GM23248 (cell line): ENCODE measurements around the gene SPNS3. TPM values are rescaled to one million over a fixed set of nuclear protein-coding genes. Genes with fewer than 3 reads are reported as not detected.

Experiments used
- DNase-seq: peaks from one replicate; pipeline ENCODE4 v3.0.0-alpha.2; 2015
- H2AFZ ChIP-seq: fragments of 200-600 bp; sonication (generic); 2 replicates; pipeline ENCODE4 v1.6.1; 2016; ENCODE audit warnings: antibody characterized with exemption
- H3F3A ChIP-seq: fragments of 200-600 bp; sonication (generic); 2 replicates; pipeline ENCODE4 v1.6.1; 2016; ENCODE audit warnings: mild to moderate bottlenecking, antibody characterized with exemption, mixed run types; ENCODE audit not compliant: insufficient read depth
- H3K27ac ChIP-seq: fragments of 200-600 bp; sonication (generic); 2 replicates; pipeline ENCODE4 v1.5.1; 2016; ENCODE audit warnings: mild to moderate bottlenecking
- H3K27me3 ChIP-seq: fragments of 200-600 bp; sonication (generic); replicated peaks from 2 replicates; pipeline ENCODE4 v1.6.1; 2016; ENCODE audit warnings: mild to moderate bottlenecking; ENCODE audit not compliant: insufficient read depth
- H3K36me3 ChIP-seq: fragments of 200-600 bp; sonication (generic); 2 replicates; pipeline ENCODE4 v1.6.1; 2016; ENCODE audit warnings: low read depth, mild to moderate bottlenecking
- H3K4me1 ChIP-seq: fragments of 200-600 bp; sonication (generic); 2 replicates; pipeline ENCODE4 v1.6.1; 2016; ENCODE audit warnings: mild to moderate bottlenecking; ENCODE audit not compliant: insufficient read depth
- H3K4me2 ChIP-seq: fragments of 200-600 bp; sonication (generic); one replicate; pipeline ENCODE4 v1.6.1; 2016; ENCODE audit warnings: mild to moderate bottlenecking; ENCODE audit not compliant: unreplicated experiment
- H3K4me3 ChIP-seq: fragments of 200-600 bp; sonication (generic); 2 replicates; pipeline ENCODE4 v1.5.1; 2016; ENCODE audit warnings: mild to moderate bottlenecking
- H3K79me2 ChIP-seq: fragments of 200-600 bp; sonication (generic); 2 replicates; pipeline ENCODE4 v1.6.1; 2016; ENCODE audit warnings: mild to moderate bottlenecking; ENCODE audit not compliant: insufficient read depth
- H3K9ac ChIP-seq: fragments of 200-600 bp; sonication (generic); 2 replicates; pipeline ENCODE4 v1.6.1; 2016; ENCODE audit warnings: mild to moderate bottlenecking
- H3K9me2 ChIP-seq: fragments of 200-600 bp; sonication (generic); 2 replicates; pipeline ENCODE4 v1.6.1; 2016; ENCODE audit warnings: mixed run types, mild to moderate bottlenecking, moderate library complexity; ENCODE audit not compliant: insufficient read depth
- H3K9me3 ChIP-seq: fragments of 200-600 bp; sonication (generic); one replicate; pipeline ENCODE4 v1.6.1; 2017; ENCODE audit warnings: low read depth
- H4K20me1 ChIP-seq: fragments of 200-600 bp; sonication (generic); 2 replicates; pipeline ENCODE4 v1.6.0; 2016; ENCODE audit not compliant: insufficient read depth
- EZH2 ChIP-seq: fragments of 200-600 bp; sonication (generic); IDR thresholded peaks from 2 replicates; pipeline ENCODE4 v1.6.1; 2018; ENCODE audit warnings: antibody characterized with exemption, mild to moderate bottlenecking; ENCODE audit not compliant: insufficient read depth, poor library complexity, severe bottlenecking
- EZH2phosphoT487 ChIP-seq: fragments of 200-600 bp; sonication (generic); IDR thresholded peaks from 2 replicates; pipeline ENCODE4 v1.6.1; 2018; ENCODE audit warnings: antibody characterized with exemption, moderate library complexity, mild to moderate bottlenecking, low read depth; ENCODE audit not compliant: insufficient read depth
- WGBS, 2 experiments: methylation state at CpG; one replicate each; pipeline ENCODE4 v1.1.6; 2015 to 2017; ENCODE audit warnings: low lambda C conversion rate in 2 of 2, low coverage in 1 of 2; ENCODE audit errors: missing lambda C conversion rate in 2 of 2; 5-methylcytosine and 5-hydroxymethylcytosine counted together
- in situ Hi-C: fragments of 300-500 bp; cut with MboI; formaldehyde crosslinking; loops from 2 replicates; pipeline ENCODE4 v1.15.0; 2020
- polyA plus RNA-seq: library from polyadenylated mRNA; unstranded; fragments of >200 nt; fragmentation: Nextera tagmentation; extraction: Ambion mirVana; gene quantifications from 2 replicates; pipeline ENCODE4 v1.2.1, GENCODE V29; 2016
- total RNA-seq: library from RNA; depleted of rRNA; stranded (reverse); fragments of >200 nt; shearing (Covaris generic); gene quantifications from 2 replicates; pipeline ENCODE4 v1.2.3, GENCODE V29; 2014

The SPNS3 gene
- total and polyA plus RNA-seq, 2 experiments from 2014 or later, result not detected

- Histone ChIP-seq H3K27ac (no peak overlapping the region), H3K79me2 (no peaks in the 10 kb centered on the region), H3K4me3 (no peak overlapping the region), H3K9ac (no peak overlapping the region), H2AFZ (no peak overlapping the region), H3K4me1 (no peaks in the 10 kb centered on the region), H3K36me3 (no peaks in the 10 kb centered on the region), H4K20me1 (no peaks in the 10 kb centered on the region), H3K9me3 (no peaks in the 10 kb centered on the region), H3K9me2 (no peaks in the 10 kb centered on the region), H3K27me3 (0 out of 2 replicates have a peak, but pooled peaks cover 9% of the 10 kb centered on the region), H3K4me2 (no peak overlapping the region), H3F3A (no peaks in the 10 kb centered on the region)
- in situ Hi-C loops, result no loop called here
- no peak for TF ChIP-seq EZH2phosphoT487
- no peak for TF ChIP-seq EZH2
- WGBS, 2 experiments, result 83 to 84% methylated on average over 5 of the region's 5 CpGs
- DNase-seq, result no peak
Measured at GRCh38 chr17:4515501-4515900, 81.8 kb downstream of the SPNS3 start.

GRCh38 chr17:4516735-4517134 is 83.0 kb downstream of the SPNS3 start:
- Histone ChIP-seq H3K79me2 (no peaks in the 10 kb centered on the region), H2AFZ (no peak overlapping the region), H4K20me1 (no peaks in the 10 kb centered on the region), H3K4me3 (no peak overlapping the region), H3K9me2 (no peaks in the 10 kb centered on the region), H3K9ac (no peak overlapping the region), H3K4me1 (no peaks in the 10 kb centered on the region), H3K27ac (no peak overlapping the region), H3K36me3 (no peaks in the 10 kb centered on the region), H3K27me3 (no peaks in the 10 kb centered on the region), H3K4me2 (no peak overlapping the region), H3F3A (no peaks in the 10 kb centered on the region), H3K9me3 (no peaks in the 10 kb centered on the region)
- no peak for TF ChIP-seq EZH2phosphoT487
- TF ChIP-seq EZH2, result no peak
- no peak for DNase-seq
- in situ Hi-C loops, result no loop called here
- WGBS, 2 experiments, result 47 to 50% methylated on average over 11 of the region's 11 CpGs

- no peak overlapping the region for H3K4me3 ChIP-seq
- no peak overlapping the region for H2AFZ ChIP-seq
- no peaks in the 10 kb centered on the region for H3K27me3 ChIP-seq
- no peaks in the 10 kb centered on the region for H4K20me1 ChIP-seq
- H3K4me1 ChIP-seq, result no peaks in the 10 kb centered on the region
- no peaks in the 10 kb centered on the region for H3K9me2 ChIP-seq
- no peaks in the 10 kb centered on the region for H3K9me3 ChIP-seq
- TF ChIP-seq EZH2phosphoT487, result no peak
- TF ChIP-seq EZH2, result no peak
- no peaks in the 10 kb centered on the region for H3K36me3 ChIP-seq
- no peak overlapping the region for H3K9ac ChIP-seq
- in situ Hi-C loops, result no loop called here
- no peaks in the 10 kb centered on the region for H3F3A ChIP-seq
- 72 to 78% methylated on average over 10 of the region's 10 CpGs for WGBS, 2 experiments
- no peak for DNase-seq
- no peak overlapping the region for H3K27ac ChIP-seq
- H3K79me2 ChIP-seq, result no peaks in the 10 kb centered on the region
- H3K4me2 ChIP-seq, result no peak overlapping the region
Measured at GRCh38 chr17:4518901-4519300, 85.2 kb downstream of the SPNS3 start.

- Histone ChIP-seq H3K4me3 (no peak overlapping the region), H3F3A (no peaks in the 10 kb centered on the region), H3K9me2 (no peaks in the 10 kb centered on the region), H3K36me3 (no peaks in the 10 kb centered on the region), H3K27ac (no peak overlapping the region), H3K4me1 (no peaks in the 10 kb centered on the region), H3K27me3 (peaks cover 2% of the 10 kb centered on the region; the same call in 1 of the 2 replicates), H2AFZ (no peak overlapping the region), H3K9me3 (no peaks in the 10 kb centered on the region), H3K79me2 (no peaks in the 10 kb centered on the region), H3K9ac (no peak overlapping the region), H4K20me1 (no peaks in the 10 kb centered on the region), H3K4me2 (no peak overlapping the region)
- 50 to 65% methylated on average over 10 to 14 of the region's 14 CpGs for WGBS, 2 experiments
- DNase-seq, result no peak
- in situ Hi-C loops, result no loop called here
- TF ChIP-seq EZH2phosphoT487 (no peak), EZH2 (no peak)
Measured at GRCh38 chr17:4519361-4519788, 85.6 kb downstream of the SPNS3 start.
